ENCODE data around the gene BLVRB. TPM values are rescaled to one million over a fixed set of nuclear protein-coding genes. Genes with fewer than 3 reads are reported as not detected.

The BLVRB gene
- total and polyA plus RNA-seq, 2 of the 8 experiments (the other 6 are each of a cell fraction or from before 2014, with no cell fraction given) = 28.7 to 182 TPM

DNA sequence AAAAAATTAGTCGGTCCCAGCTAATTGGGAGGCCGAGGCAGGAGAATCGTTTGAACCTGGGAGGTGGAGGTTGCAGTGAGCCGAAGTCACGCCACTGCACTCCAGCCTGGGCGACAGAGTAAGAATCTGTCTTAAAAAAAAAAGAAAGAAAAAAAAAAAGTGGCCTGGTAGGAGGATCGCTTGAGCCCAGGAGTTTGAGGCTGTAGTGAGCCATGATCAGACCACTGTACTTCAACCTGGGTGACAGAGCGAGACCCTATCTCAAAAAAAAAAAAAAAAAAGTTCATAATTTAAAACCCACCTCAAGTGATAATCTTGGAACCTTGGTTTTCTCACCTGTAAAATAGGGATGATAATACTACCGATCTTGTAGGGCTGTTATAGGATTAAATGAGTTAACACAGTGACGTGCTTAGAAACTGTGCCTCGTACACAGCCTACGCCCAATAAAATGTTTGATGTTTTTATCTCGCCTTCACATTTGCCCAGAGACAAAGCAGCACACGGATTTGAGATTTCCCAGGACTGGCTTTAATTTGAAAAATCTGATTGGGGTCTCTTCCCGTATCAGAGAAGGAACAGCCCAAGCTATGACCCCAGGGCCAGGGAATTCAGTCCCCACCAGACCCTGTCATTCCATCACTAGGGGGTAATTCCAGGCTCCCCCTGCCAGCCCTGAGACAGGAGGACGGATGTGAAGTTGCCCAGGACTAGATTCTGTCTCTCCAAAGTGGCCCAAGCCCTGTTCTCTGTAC lies 43.4 kb downstream of the BLVRB start (continued):
- TF ChIP-seq, protein P1, sequence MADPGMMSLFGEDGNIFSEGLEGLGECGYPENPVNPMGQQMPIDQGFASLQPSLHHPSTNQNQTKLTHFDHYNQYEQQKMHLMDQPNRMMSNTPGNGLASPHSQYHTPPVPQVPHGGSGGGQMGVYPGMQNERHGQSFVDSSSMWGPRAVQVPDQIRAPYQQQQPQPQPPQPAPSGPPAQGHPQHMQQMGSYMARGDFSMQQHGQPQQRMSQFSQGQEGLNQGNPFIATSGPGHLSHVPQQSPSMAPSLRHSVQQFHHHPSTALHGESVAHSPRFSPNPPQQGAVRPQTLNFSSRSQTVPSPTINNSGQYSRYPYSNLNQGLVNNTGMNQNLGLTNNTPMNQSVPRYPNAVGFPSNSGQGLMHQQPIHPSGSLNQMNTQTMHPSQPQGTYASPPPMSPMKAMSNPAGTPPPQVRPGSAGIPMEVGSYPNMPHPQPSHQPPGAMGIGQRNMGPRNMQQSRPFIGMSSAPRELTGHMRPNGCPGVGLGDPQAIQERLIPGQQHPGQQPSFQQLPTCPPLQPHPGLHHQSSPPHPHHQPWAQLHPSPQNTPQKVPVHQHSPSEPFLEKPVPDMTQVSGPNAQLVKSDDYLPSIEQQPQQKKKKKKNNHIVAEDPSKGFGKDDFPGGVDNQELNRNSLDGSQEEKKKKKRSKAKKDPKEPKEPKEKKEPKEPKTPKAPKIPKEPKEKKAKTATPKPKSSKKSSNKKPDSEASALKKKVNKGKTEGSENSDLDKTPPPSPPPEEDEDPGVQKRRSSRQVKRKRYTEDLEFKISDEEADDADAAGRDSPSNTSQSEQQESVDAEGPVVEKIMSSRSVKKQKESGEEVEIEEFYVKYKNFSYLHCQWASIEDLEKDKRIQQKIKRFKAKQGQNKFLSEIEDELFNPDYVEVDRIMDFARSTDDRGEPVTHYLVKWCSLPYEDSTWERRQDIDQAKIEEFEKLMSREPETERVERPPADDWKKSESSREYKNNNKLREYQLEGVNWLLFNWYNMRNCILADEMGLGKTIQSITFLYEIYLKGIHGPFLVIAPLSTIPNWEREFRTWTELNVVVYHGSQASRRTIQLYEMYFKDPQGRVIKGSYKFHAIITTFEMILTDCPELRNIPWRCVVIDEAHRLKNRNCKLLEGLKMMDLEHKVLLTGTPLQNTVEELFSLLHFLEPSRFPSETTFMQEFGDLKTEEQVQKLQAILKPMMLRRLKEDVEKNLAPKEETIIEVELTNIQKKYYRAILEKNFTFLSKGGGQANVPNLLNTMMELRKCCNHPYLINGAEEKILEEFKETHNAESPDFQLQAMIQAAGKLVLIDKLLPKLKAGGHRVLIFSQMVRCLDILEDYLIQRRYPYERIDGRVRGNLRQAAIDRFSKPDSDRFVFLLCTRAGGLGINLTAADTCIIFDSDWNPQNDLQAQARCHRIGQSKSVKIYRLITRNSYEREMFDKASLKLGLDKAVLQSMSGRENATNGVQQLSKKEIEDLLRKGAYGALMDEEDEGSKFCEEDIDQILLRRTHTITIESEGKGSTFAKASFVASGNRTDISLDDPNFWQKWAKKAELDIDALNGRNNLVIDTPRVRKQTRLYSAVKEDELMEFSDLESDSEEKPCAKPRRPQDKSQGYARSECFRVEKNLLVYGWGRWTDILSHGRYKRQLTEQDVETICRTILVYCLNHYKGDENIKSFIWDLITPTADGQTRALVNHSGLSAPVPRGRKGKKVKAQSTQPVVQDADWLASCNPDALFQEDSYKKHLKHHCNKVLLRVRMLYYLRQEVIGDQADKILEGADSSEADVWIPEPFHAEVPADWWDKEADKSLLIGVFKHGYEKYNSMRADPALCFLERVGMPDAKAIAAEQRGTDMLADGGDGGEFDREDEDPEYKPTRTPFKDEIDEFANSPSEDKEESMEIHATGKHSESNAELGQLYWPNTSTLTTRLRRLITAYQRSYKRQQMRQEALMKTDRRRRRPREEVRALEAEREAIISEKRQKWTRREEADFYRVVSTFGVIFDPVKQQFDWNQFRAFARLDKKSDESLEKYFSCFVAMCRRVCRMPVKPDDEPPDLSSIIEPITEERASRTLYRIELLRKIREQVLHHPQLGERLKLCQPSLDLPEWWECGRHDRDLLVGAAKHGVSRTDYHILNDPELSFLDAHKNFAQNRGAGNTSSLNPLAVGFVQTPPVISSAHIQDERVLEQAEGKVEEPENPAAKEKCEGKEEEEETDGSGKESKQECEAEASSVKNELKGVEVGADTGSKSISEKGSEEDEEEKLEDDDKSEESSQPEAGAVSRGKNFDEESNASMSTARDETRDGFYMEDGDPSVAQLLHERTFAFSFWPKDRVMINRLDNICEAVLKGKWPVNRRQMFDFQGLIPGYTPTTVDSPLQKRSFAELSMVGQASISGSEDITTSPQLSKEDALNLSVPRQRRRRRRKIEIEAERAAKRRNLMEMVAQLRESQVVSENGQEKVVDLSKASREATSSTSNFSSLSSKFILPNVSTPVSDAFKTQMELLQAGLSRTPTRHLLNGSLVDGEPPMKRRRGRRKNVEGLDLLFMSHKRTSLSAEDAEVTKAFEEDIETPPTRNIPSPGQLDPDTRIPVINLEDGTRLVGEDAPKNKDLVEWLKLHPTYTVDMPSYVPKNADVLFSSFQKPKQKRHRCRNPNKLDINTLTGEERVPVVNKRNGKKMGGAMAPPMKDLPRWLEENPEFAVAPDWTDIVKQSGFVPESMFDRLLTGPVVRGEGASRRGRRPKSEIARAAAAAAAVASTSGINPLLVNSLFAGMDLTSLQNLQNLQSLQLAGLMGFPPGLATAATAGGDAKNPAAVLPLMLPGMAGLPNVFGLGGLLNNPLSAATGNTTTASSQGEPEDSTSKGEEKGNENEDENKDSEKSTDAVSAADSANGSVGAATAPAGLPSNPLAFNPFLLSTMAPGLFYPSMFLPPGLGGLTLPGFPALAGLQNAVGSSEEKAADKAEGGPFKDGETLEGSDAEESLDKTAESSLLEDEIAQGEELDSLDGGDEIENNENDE (IDR thresholded peaks at IDR 0.05; ENCODE audit: insufficient replicate concordance, low read length) = no peak
- TF ChIP-seq HDAC2 (IDR thresholded peaks at IDR 0.05; ENCODE audit: borderline replicate concordance in 1 of 2, low read depth in 2 of 2, low read length in 2 of 2) = no peak
- no peak for TF ChIP-seq KDM1A (IDR thresholded peaks at IDR 0.05; ENCODE audit: borderline replicate concordance, low read length)
- TF ChIP-seq HDAC6 (IDR thresholded peaks at IDR 0.05; ENCODE audit: low read depth, low read length) = no peak
- no peak for TF ChIP-seq YY1 (IDR thresholded peaks at IDR 0.05; ENCODE audit: low read depth, low read length)
- no peak for TF ChIP-seq CHD1 (IDR thresholded peaks at IDR 0.05; ENCODE audit: low read depth, low read length)
- no peak for TF ChIP-seq KDM4A (IDR thresholded peaks at IDR 0.05; ENCODE audit: low read depth, low read length, severe bottlenecking)
- TF ChIP-seq, protein P2, sequence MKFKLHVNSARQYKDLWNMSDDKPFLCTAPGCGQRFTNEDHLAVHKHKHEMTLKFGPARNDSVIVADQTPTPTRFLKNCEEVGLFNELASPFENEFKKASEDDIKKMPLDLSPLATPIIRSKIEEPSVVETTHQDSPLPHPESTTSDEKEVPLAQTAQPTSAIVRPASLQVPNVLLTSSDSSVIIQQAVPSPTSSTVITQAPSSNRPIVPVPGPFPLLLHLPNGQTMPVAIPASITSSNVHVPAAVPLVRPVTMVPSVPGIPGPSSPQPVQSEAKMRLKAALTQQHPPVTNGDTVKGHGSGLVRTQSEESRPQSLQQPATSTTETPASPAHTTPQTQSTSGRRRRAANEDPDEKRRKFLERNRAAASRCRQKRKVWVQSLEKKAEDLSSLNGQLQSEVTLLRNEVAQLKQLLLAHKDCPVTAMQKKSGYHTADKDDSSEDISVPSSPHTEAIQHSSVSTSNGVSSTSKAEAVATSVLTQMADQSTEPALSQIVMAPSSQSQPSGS (IDR thresholded peaks at IDR 0.05; ENCODE audit: low read length) = no peak

All from H1 (cell line).